Limb (tissue), 2 donors: ENCODE data around the gene FBXO36.
"Not testable (repeated sequence)": the region's sequence is repeated elsewhere in the genome, so short reads cannot be mapped to it uniquely, and the experiment has no call there.

Experiments
- DNase-seq, 2 donors: peaks; one replicate each; pipeline ENCODE4 v3.0.0-alpha.2; 2016; ENCODE audit errors: extremely low spot score in 2 of 2

Gene FBXO36, protein sequence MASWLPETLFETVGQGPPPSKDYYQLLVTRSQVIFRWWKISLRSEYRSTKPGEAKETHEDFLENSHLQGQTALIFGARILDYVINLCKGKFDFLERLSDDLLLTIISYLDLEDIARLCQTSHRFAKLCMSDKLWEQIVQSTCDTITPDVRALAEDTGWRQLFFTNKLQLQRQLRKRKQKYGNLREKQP

DNA sequence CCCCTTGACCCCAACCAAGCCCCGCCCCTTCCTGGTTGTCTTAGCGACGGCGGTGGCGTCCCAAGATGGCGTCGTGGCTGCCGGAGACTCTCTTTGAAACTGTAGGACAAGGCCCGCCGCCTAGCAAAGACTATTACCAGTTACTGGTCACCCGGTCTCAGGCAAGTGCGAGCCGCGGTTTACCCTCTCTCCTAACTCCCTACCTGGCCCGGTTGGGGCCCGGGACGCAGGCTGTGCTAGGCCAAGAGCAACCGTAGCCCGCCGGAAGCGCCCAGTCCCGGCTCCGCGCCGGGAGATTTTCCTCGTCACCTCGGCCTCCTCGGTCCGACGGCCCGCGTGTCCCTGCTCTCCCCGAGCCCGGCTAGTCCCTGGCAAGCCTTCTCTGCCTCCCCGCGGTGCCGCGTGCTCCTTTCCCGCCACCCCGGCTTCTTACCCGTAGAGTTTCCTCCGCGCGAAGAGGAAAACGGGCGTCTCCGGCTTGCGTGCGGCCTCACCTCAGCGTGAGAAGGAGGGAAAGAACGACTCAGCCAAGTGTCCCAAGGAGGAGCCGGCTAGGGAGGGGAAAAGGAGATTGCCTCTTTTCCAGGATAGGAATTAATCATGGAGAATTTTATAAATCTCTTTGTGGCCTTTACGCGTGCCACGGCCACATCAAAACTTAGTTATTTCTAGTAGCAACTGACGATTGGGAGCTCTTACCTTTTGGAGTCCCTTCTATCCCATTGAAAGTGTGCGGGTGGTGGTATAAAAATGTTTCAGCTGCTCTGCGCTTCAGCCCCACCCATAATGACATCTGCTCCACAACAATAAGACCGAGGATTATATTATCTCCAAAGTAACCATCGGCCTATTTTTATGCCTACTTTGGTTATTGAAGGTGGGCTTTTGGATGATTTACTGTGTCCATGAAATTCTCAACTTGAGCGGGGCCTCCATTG is at the start of gene FBXO36:
Gene FBXO36, plus strand, starts transcription at position 55 of the 938 bp plus-strand sequence. Its CDS starts 11 bp downstream, at position 66.
- DNase-seq: no peak

DNA sequence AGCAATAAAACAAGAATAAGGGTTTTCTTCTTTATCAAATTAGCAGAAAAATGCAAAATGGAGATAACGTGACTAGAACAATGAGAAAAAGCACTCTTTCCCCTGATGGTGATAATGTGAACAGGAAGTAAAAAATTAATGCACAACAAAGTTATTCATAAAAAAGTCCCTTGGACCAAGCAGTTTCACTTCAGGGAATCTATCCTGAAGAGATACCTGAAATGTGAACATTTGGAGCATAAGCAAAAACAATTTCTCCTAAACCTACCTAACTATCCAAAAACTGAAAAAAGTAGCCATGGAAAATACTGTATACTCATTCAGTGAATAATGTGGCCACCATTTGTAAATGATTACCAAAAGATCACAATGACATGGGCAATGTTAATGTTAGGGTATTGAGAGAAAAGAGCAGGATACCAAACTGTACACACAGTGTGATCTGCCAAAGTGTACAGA is 49.2 kb upstream of the FBXO36 start:
- no peak for DNase-seq

DNA sequence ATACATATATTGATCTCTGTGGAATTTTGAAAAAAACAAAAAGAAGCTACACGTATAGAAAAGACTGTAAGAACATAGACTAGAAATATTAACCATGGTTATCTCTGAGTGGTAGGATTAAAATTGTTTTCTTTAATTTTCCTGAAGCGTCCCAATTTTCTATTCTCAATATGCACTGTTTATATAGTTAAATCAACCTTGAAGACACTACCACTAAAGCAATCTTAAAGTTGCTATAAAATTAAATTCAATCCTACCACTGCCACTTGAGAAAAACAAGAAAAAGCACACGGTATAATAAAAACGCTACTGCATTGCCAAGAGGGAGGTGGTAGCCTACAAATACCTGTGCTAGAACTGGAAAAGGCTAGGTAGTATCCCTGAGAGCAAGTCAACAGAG is 47.7 kb upstream of the FBXO36 start:
- no peak for DNase-seq

DNA sequence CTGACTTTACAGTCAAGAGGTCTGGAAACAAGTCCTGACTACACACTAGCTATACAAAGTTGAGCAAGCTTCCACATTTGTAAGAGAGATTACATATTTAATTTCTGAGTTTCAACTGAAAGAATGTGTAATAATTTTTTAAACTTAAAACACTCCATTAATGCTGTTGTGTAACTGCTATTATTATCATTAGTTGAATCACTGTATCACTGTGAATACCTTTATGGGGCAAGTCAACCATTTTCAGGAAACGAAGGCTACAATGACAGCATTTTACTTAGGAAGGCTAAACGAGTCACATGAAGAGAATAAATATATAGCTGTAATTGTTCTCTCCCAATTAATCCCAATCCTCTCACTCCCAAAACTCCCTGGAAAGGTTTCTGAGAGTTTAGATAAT is 46.8 kb upstream of the FBXO36 start:
- no peak for DNase-seq

DNA sequence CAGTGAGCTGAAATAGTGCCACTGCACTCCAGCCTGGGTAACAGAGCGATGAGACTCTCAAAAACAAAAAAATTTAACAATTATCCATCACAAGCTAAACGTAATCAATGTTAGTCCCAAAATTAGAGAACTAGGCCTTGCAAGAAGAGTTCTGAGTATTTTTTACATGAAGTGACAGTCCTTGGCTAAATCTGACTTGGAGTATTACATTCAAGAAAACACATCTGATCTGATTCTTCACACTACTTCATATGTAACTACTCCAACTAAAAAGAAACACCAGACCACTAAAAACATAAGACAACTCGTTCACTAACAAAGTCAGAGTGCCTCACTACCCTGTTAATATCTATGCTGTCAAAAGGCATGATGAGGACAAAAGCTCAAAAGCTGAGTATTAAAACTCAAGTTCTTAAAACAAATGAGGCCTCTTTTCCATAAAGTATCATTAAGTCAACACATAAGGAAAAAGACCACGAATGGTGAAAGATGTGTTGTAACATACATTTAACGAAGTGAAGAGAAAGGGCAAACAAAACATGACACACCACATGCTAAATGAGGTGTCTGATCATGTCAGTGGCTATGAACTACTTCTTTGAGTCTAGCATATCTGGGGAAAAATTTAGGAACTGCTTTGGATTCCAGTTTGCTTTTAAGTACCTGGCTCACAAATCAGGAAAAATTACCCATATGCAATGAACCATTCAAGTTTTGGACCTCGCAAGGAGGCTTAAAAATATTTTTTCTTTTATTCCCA is 42.9 kb upstream of the FBXO36 start:
- no peak for DNase-seq

DNA sequence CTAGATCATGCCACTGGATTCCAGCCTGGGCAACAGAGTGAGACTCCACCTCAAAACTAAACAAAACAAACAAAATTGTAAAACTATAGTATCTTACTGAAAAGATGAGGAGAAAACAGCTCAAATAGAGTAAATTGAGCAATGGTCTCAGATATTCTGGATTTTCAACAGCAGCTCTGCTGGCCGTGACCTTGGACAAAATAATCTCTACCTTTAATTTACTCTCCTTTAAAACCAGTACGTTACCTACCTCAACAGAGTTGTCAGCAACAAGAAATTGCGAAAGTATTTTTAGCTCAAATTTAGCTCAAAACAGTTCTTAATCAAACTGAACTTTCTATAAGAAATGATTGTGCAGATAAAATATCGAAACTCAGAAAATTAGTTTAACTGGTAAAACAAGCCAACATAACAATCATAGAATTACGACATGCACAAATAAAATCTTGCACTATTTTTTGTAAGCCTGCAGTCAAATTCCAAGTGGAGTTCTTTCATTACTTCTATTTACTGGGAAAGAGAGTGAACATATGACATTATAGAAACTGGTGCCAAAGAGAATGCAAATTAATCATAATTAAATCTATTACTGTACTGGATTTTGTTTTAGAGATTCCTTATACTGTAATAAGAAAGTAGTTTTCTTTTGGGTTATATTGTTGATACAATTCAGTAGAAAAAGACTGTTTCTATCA is 41.3 kb upstream of the FBXO36 start:
- no peak for DNase-seq

DNA sequence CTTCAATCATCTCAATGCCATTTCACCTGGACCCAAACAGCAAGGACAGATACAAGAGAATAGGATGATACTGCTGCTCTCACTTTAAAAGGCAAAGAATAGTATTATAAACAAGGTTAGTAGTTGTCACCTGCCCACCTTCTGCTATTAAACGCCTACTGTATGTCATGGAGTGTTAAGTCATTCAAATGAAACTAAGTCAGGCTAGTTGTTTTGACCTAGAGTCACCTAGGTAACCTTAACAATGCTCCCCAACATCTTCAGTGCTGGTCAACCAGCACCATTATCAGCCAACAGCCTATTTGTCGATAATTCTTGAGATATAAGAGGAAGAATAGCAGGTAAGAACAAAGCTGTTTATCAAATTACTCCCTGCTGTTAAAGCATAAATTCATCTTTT is 39.7 kb upstream of the FBXO36 start:
- DNase-seq: no peak

DNA sequence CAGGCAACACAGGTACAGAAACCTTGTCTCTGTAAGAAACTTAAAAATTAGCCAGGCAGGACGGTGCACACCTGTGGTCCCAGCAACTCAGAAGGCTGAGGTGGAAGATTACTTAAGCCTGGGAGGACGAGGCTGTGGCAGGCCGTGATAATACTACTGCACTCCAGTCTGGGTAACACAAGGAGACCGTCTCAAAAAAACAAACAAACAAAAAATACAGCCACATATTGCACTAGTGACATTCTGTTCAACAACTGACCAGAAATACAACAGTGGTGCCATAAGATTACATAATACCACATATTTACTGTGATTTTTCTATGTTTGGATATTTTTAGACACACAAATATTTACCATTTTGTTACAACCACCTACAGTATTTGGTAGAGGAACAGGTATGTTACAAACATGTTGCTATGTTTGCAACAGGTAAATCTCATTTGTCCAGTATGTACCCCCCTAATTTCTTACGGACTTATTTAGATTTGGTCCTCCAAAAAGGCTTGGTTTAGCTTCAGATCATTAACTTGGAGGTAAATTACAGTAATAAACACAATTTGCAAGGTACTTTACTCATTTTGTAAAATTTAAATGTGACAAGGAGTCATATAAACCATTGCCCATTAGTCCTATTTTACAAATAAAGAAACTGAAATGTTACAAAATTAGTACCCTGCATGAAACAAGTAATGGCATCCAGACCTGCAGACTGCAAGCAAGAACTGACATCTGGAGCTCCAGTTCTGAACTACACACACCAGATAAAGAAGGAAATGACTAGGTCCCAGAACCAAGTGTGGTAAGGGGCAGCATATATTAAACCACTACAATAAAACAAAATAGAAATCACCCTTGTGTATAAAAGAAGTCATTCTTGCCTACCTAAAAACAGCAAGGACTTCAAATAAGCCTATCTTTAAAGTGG is 37.3 kb upstream of the FBXO36 start:
- no peak for DNase-seq

DNA sequence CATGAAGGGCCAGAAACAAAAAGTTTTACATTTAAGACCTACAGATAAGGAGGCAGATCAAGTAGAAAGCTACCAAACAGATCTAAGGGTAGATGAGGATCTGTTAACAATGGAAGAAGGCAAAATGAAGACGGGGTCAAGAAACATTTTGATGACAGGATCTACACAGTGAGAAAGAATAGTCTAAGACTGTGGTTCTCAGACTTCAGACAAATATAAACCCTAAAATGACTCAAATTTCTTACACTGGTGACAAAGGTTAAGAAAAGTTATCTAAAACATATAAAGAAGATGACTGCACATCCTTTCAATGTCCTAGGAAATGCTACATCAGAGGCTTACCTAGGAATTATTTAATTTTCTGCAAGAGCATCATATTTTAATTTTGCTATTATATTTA is 34.9 kb upstream of the FBXO36 start:
- DNase-seq: no peak

DNA sequence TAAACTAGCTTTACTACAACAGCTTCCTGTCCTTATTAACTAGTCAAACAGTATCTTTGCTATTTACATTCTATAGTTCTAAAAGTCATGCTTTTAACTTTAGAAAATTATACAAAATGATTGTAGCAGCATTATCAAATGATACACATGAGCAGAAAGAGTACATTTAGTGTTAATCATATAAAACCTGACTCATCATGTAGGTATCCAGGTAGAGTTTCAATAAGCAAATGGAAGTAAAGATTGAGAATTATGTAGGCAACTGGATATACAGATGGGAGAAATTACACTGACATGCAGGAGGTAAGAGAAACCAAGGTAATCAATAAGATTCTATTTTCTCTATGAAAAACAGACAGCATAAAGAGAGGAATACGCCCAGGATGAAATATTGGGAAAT is 34.3 kb upstream of the FBXO36 start:
- no peak for DNase-seq

DNA sequence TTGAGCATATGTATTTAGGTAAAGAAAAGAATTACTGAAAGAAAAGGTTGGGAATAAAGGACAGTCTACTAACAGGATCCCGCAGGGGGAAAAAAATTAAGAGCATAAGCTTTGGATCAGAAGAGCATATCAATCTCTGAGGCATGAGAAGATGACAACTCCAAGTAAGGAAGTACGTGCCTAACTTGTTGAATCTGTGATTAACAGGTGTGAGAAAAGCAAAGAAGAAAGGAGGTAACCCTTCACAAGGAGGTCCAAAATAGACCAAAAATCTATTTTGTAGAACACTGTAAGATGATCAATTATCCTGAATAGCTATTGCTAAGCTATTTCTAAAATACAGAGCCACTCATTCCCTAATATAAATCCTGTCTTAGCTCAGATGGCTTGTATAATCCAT is 33.3 kb upstream of the FBXO36 start:
- DNase-seq: no peak

DNA sequence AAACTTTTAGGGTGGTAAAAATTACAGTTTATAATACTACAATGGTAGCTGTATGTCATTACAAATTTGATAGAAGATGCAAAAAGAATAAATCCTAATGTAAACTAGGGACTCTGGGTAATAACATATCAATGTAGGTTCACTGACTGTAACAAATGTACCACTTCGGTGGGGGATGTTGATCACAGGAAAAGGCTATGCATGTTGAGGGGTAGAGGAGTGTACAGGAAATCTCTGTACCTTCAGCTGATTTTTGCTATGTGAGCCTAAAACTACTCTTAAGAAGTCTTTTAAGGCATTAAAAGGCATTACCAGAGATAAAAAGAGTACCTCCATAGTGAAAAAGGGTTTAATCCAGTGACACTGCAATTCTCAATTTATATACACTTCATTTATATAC is 25.4 kb upstream of the FBXO36 start:
- DNase-seq: no peak

DNA sequence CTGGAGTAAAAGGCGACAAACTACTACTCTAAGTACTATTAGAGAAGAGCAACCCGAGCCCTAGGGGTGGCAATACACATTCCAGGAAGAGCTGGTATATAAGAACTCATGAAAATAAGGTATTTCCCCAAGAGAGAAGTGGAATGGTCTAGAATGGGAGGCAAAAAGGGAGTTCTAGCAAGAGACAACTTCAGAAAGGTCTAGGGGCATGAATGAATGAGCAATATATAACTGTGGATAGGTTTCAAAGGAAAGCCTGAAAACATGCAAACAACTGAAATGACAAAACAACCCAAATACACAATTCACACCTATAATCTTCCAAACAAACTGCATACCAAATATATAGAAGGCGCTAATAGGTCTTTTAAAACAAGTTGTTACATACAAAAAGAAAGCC is 22.7 kb upstream of the FBXO36 start:
- DNase-seq: no peak

DNA sequence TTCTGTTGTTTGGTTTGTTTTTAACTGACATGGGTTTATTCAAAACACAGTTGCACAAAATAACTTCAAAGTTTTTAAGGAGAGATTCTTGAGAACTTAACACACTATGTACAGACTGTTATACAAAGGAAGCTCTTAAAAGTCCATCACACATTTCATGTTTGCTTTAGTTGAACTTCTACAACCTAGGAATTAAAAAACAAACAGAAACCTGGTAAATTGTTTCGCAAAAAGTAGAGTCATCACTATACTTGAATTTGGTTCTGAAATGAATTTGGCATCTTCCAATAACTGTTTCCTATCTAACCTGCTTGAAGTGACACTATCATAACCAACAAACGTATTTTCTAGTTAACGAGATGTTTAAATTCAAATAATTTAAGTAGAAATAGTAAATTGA is 22.3 kb upstream of the FBXO36 start:
- DNase-seq: no peak

DNA sequence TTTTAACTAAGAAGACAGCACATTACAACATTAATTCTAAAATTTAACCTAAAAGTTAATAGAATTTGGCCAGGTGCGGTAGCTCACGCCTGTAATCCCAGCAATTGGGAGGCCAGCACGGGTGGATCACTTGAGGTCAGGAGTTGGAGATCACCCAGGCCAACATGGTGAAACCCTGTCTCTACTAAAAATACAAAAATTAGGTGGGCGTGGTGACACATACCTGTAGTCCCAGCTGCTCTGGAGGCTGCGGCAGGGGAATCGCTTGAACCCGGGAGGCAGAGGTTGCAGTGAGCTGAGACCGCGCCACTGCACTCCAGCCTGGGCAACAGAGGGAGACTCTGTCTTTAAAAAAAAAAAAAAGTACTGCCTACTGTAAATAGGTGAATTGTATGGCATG is 21.8 kb upstream of the FBXO36 start:
- not testable (repeated sequence) for DNase-seq

DNA sequence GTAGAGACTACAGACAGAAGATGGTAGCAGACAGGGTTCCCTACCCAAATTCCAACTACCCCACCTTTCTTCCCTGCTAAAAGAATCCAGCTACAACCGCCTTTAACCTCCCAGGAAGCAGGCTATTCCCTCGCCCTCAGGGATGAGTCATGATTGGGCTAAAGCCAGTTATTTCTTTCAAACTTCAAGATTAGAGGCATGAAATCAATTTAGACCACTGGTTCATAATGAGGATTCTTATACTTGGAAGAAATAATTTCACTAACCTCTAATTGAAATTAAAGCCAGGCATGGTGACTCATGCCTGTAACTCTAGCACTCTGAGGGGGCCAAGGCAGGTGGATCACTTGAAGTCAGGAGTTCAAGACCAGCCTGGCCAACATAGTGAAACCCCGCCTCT is 20.5 kb upstream of the FBXO36 start:
- DNase-seq: no peak

DNA sequence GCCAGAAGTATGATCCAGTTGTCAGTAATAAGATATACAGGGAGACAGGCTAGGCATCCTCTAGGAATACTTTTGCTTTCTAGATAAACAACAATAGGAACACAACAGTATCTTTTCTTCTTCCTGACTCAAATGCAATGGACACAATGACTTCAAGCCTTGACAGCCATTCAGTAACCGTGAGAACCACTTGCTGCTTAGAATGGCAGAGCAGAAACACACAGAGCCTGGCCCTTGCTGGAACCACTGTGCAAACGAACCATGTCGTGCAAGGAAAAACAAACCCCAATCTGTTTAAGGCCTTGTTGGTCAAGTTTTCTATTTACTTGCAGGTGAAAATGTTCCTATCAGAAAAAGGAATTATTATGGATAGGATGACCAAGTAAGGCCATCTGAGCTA is 19.3 kb upstream of the FBXO36 start:
- no peak for DNase-seq

DNA sequence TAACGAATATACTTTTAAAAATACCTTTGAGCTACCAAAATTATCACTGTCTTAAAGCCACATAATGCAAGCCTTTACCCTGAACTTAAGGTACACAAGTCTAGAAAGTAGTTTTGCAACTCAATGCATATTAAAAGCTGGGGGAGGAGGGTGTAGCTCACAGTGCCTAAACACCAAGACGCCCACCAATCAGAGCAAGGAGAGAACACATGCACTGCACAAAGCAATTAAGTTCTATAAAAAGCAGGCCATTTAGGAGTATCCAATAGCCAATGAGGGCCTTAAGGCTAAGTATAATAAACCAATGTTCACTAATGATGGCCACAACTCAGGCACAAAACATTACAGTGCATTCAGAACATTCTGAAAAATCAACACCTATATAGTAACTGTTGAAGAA is 16.7 kb upstream of the FBXO36 start:
- no peak for DNase-seq

DNA sequence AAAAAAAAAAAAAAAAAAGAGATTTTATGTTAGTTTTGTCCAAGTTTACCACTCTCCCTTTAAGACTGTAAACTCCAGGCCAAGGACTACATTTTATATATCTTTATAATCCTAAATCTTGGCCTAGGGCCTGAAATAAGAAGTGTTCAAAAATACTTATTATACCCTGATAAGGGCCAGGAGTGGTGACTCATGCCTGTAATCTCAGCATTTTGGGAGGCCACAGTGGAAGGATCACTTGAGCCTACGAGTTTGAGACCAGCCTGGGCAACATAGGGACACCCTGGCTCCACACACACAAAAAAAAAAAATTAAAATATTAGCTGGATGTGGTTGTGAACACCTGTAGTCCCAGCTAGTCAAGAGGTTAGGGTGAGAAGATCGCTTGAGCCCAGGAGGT is 13.2 kb upstream of the FBXO36 start:
- no peak for DNase-seq

DNA sequence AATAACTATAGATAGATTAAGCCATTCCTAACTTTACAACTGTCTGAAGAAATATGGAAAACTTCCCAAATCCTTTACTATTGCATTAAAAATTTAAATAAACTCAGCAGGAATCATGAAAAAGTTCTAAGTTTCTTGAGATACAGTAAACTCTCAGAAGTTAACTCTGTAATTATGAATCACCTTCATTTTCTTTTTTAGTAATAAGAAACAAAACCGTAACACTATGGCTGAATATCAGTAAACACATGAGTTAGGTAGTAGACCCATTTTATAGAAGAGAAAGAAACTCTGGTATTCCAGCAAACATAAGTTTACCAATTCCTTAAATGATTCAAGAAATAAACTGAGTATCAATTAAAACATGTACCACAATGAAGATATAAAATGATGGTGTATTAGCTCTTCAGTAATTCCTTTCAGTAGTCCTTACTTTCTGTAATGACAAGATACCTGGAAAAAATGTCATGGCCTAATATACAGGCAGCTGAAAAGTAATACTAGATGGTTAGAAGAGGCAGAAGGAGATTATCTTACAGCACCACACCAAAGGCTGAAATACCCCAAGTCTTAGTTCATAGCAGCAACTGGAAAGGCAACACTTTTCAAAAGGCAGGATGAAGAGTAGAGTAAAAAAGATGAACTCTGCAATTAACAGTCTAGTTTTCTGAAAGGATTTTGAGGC is 12.0 kb upstream of the FBXO36 start:
- DNase-seq: no peak
